Liver (tissue), 9 donors: Measurements from ENCODE around the gene AKT3. TPM values are rescaled to one million over a fixed set of nuclear protein-coding genes. Genes with fewer than 3 reads are reported as not detected.
A peak's percentile ranks its signal among the peaks of the same experiment; 100 is the strongest.

Experiments
- DNase-seq: peaks from one replicate; pipeline ENCODE4 v3.0.0-alpha.2; 2017; ENCODE audit warnings: low spot score
- H3K27ac ChIP-seq, 2 donors: one replicate each; pipeline ENCODE4 v1.7.0; 2013; ENCODE audit warnings: inconsistent platforms in 2 of 2, low read length in 2 of 2, control low read depth in 1 of 2, low read depth in 1 of 2, mild to moderate bottlenecking in 1 of 2
- H3K27me3 ChIP-seq, 4 donors: one replicate each; pipeline versions ENCODE4 v1.6.1 to v1.7.0; 2013; ENCODE audit warnings: low read length in 3 of 4, inconsistent platforms in 1 of 4, mild to moderate bottlenecking in 1 of 4, moderate library complexity in 1 of 4; ENCODE audit not compliant: control insufficient read depth in 4 of 4, insufficient read depth in 4 of 4
- H3K36me3 ChIP-seq, 4 donors: one replicate each; pipeline versions ENCODE4 v1.6.1 to v1.7.0; 2013; ENCODE audit warnings: low read length in 3 of 4, mild to moderate bottlenecking in 3 of 4, low read depth in 1 of 4, moderate library complexity in 1 of 4; ENCODE audit not compliant: control insufficient read depth in 4 of 4, insufficient read depth in 3 of 4
- H3K4me1 ChIP-seq, 4 donors: one replicate each; pipeline versions ENCODE4 v1.6.1 to v1.7.0; 2013; ENCODE audit warnings: low read length in 3 of 4, mild to moderate bottlenecking in 3 of 4, moderate library complexity in 1 of 4; ENCODE audit not compliant: control insufficient read depth in 4 of 4, insufficient read depth in 4 of 4
- H3K4me3 ChIP-seq, 3 donors: one replicate each; pipeline versions ENCODE4 v1.6.1 to v1.7.0; 2013; ENCODE audit warnings: low read length in 3 of 3, control low read depth in 1 of 3, low read depth in 1 of 3, mild to moderate bottlenecking in 1 of 3
- H3K9ac ChIP-seq, 2 donors: one replicate each; pipeline ENCODE4 v1.7.0; 2013; ENCODE audit warnings: low read length in 2 of 2, mild to moderate bottlenecking in 2 of 2, moderate library complexity in 2 of 2, control low read depth in 1 of 2, low read depth in 1 of 2
- H3K9me3 ChIP-seq, 4 donors: one replicate each; pipeline versions ENCODE4 v1.6.1 to v1.7.0; 2013; ENCODE audit warnings: low read length in 3 of 4; ENCODE audit not compliant: control insufficient read depth in 4 of 4
- EGR1 ChIP-seq, 2 donors: IDR thresholded peaks; 2 replicates each; pipeline ENCODE4 v1.6.1; 2016 to 2018; ENCODE audit warnings: antibody characterized with exemption in 2 of 2, low read depth in 2 of 2
- FOXA1 ChIP-seq: IDR thresholded peaks from 2 replicates; pipeline ENCODE4 v1.6.1; 2016; ENCODE audit warnings: antibody characterized with exemption
- FOXA2 ChIP-seq: IDR thresholded peaks from 2 replicates; pipeline ENCODE4 v1.6.1; 2016; ENCODE audit warnings: antibody characterized with exemption
- GABPA ChIP-seq, 2 donors: IDR thresholded peaks in 1 of 2; conservative IDR thresholded peaks in 1 of 2; 2 replicates each; pipeline ENCODE4 v1.6.1; 2016; ENCODE audit warnings: antibody characterized with exemption in 2 of 2, mild to moderate bottlenecking in 1 of 2, moderate library complexity in 1 of 2
- HNF4A ChIP-seq, 2 donors: conservative IDR thresholded peaks; 2 replicates each; pipeline ENCODE4 v1.6.1; 2016; ENCODE audit warnings: antibody characterized with exemption in 2 of 2, mild to moderate bottlenecking in 2 of 2
- HNF4G ChIP-seq: IDR thresholded peaks from 2 replicates; pipeline ENCODE4 v1.6.1; 2016; ENCODE audit warnings: antibody characterized with exemption
- JUND ChIP-seq, 2 donors: IDR thresholded peaks; 2 replicates each; pipeline ENCODE4 v1.6.1; 2016; ENCODE audit warnings: antibody characterized with exemption in 2 of 2
- MAX ChIP-seq: IDR thresholded peaks from 2 replicates; pipeline ENCODE4 v1.6.1; 2016; ENCODE audit warnings: antibody characterized with exemption
- NR2F2 ChIP-seq: IDR thresholded peaks from 2 replicates; pipeline ENCODE4 v1.6.1; 2016; ENCODE audit warnings: antibody characterized with exemption
- RAD21 ChIP-seq, 2 donors: IDR thresholded peaks; 2 replicates each; pipeline ENCODE4 v1.6.1; 2016; ENCODE audit warnings: antibody characterized with exemption in 2 of 2, mild to moderate bottlenecking in 2 of 2
- REST ChIP-seq: IDR thresholded peaks from 2 replicates; pipeline ENCODE4 v1.6.1; 2016; ENCODE audit warnings: antibody characterized with exemption, mild to moderate bottlenecking
- RXRA ChIP-seq, 2 donors: IDR thresholded peaks; 2 replicates each; pipeline ENCODE4 v1.6.1; 2017 to 2018; ENCODE audit warnings: antibody characterized with exemption in 2 of 2, mild to moderate bottlenecking in 1 of 2
- SP1 ChIP-seq: IDR thresholded peaks from 2 replicates; pipeline ENCODE4 v1.6.1; 2018; ENCODE audit warnings: antibody characterized with exemption, mild to moderate bottlenecking
- TAF1 ChIP-seq: conservative IDR thresholded peaks from 2 replicates; pipeline ENCODE4 v1.6.1; 2016; ENCODE audit warnings: antibody characterized with exemption, mild to moderate bottlenecking
- YY1 ChIP-seq: IDR thresholded peaks from 2 replicates; pipeline ENCODE4 v1.6.1; 2016; ENCODE audit warnings: antibody characterized with exemption, mild to moderate bottlenecking
- ZBTB33 ChIP-seq: IDR thresholded peaks from 2 replicates; pipeline ENCODE4 v1.6.1; 2016; ENCODE audit warnings: antibody characterized with exemption
- WGBS: extraction: QIAGEN DNeasy Blood & Tissue Kit; methylation state at CpG from one replicate; pipeline ENCODE4 v1.1.7; 2013; 5-methylcytosine and 5-hydroxymethylcytosine counted together
- polyA plus RNA-seq, 2 donors: library from polyadenylated mRNA; stranded (reverse) in 1 of 2; unstranded in 1 of 2; fragments of 200-250 nt in 1 of 2; fragments of >200 nt in 1 of 2; fragmentation: Nextera tagmentation in 1 of 2; extraction: Ambion mirVana in 1 of 2; gene quantifications; one replicate each; pipeline versions ENCODE4 v1.2.1 to v1.2.3, GENCODE V29; 2013 to 2015
- total RNA-seq, 2 donors: library from RNA; depleted of rRNA; stranded (reverse); fragments of >200 nt; gene quantifications; one replicate each; pipeline ENCODE4 v1.2.3, GENCODE V29; 2014
- TF ChIP-seq, protein P1 (sequence below): fragments of 150-350 bp; IDR thresholded peaks from 2 replicates; pipeline ENCODE4 v1.5.1; 2017; ENCODE audit warnings: improper control_type of control experiment, low read depth, low read length; ENCODE audit not compliant: missing input control
- TF ChIP-seq, protein P2 (sequence below): IDR thresholded peaks from 2 replicates; pipeline ENCODE4 v1.6.1; 2016; ENCODE audit warnings: antibody characterized with exemption
- donor health status: healthy.
- donor health status: healthy.
- donor health status: healthy.
- donor health status: healthy.
- donor health status: healthy.

The AKT3 gene
- total and polyA plus RNA-seq, 4 donors: 1.7 to 7.6 (median 2.8) TPM

GRCh38 chr1:243740255-243740999 lies 109.6 kb downstream of the AKT3 start:
- no peaks in the 10 kb centered on the region for H3K36me3 ChIP-seq
- 67% methylated on average over 2 of the region's 2 CpGs for WGBS
- H3K27me3 ChIP-seq: no peaks in the 10 kb centered on the region
- no peak for DNase-seq
- peak overlapping the region; percentile 92 for H3K27ac ChIP-seq
- peaks cover 4 to 22% (median 6%) of the 10 kb centered on the region in 4 donors for H3K4me1 ChIP-seq
- H3K9ac ChIP-seq: no peak overlapping the region
- TF ChIP-seq HNF4A (conservative IDR thresholded peaks at IDR 0.05): peak; percentile 22 to 52
- TF ChIP-seq, protein P1, sequence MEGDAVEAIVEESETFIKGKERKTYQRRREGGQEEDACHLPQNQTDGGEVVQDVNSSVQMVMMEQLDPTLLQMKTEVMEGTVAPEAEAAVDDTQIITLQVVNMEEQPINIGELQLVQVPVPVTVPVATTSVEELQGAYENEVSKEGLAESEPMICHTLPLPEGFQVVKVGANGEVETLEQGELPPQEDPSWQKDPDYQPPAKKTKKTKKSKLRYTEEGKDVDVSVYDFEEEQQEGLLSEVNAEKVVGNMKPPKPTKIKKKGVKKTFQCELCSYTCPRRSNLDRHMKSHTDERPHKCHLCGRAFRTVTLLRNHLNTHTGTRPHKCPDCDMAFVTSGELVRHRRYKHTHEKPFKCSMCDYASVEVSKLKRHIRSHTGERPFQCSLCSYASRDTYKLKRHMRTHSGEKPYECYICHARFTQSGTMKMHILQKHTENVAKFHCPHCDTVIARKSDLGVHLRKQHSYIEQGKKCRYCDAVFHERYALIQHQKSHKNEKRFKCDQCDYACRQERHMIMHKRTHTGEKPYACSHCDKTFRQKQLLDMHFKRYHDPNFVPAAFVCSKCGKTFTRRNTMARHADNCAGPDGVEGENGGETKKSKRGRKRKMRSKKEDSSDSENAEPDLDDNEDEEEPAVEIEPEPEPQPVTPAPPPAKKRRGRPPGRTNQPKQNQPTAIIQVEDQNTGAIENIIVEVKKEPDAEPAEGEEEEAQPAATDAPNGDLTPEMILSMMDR: no peak
- peak in 1 of 2 donors; percentile 21 for TF ChIP-seq RXRA (IDR thresholded peaks at IDR 0.05)
- no peak overlapping the region for H3K4me3 ChIP-seq
- H3K9me3 ChIP-seq: no peaks in the 10 kb centered on the region

- peak overlapping the region; percentile 92 for H3K27ac ChIP-seq
- H3K4me1 ChIP-seq: peaks cover 4 to 22% (median 6%) of the 10 kb centered on the region in 4 donors
- TF ChIP-seq TAF1: no peak
- peak; percentile 96 for TF ChIP-seq MAX
- peak; percentile 44 to 58 for TF ChIP-seq RAD21 (IDR thresholded peaks at IDR 0.05)
- TF ChIP-seq, protein P1: no peak
- peak; percentile 89 for TF ChIP-seq REST
- peak; percentile 91 for TF ChIP-seq HNF4G
- peak; percentile 82 for TF ChIP-seq YY1
- TF ChIP-seq HNF4A (conservative IDR thresholded peaks at IDR 0.05): peak; percentile 93 to 94
- peak in 1 of 2 donors; percentile 79 for TF ChIP-seq JUND (IDR thresholded peaks at IDR 0.05)
- peak; percentile 99 for TF ChIP-seq SP1
- peak; percentile 63 for TF ChIP-seq ZBTB33
- TF ChIP-seq FOXA2: peak; percentile 86
- TF ChIP-seq FOXA1: peak; percentile 59
- peak; percentile 48 for TF ChIP-seq NR2F2
- no peak for TF ChIP-seq EGR1 (IDR thresholded peaks at IDR 0.05; ENCODE audit: low read depth in 2 of 2)
- TF ChIP-seq, protein P2, sequence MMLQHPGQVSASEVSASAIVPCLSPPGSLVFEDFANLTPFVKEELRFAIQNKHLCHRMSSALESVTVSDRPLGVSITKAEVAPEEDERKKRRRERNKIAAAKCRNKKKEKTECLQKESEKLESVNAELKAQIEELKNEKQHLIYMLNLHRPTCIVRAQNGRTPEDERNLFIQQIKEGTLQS: peak; percentile 49
- no peak for TF ChIP-seq GABPA (IDR thresholded peaks at IDR 0.05 in 1 of 2, conservative IDR thresholded peaks at IDR 0.05 in 1 of 2)
- peak; percentile 94 to 95 for TF ChIP-seq RXRA (IDR thresholded peaks at IDR 0.05)
- H3K9ac ChIP-seq: peak overlapping the region; percentile 37 to 68
- H3K36me3 ChIP-seq: no peaks in the 10 kb centered on the region
- no peak for DNase-seq
- WGBS: 47% methylated on average over 3 of the region's 3 CpGs
- peak overlapping the region in 1 of 3 donors; percentile 31 for H3K4me3 ChIP-seq
- H3K27me3 ChIP-seq: no peaks in the 10 kb centered on the region
- no peaks in the 10 kb centered on the region for H3K9me3 ChIP-seq
Observed at GRCh38 chr1:243739335-243740003, 110.6 kb downstream of the AKT3 start.
